Endodermal cell (in vitro differentiated cells): Measurements from ENCODE around the gene RHD. TPM values are rescaled to one million over a fixed set of nuclear protein-coding genes. Genes with fewer than 3 reads are reported as not detected.
A peak's percentile ranks its signal among the peaks of the same experiment; 100 is the strongest.
"Not testable (repeated sequence)": the region's sequence is repeated elsewhere in the genome, so short reads cannot be mapped to it uniquely, and the experiment has no call there.

Source experiments
- DNase-seq: peaks from one replicate; pipeline ENCODE4 v3.0.0-alpha.2; 2017
- H3K27ac ChIP-seq: 2 replicates; pipeline ENCODE4 v1.5.1; 2013; ENCODE audit warnings: mild to moderate bottlenecking, low read depth, low read length, moderate library complexity
- H3K27me3 ChIP-seq: 2 replicates; pipeline ENCODE4 v1.6.1; 2013; ENCODE audit warnings: mild to moderate bottlenecking, low read length, moderate library complexity; ENCODE audit not compliant: insufficient read depth, control insufficient read depth, poor library complexity, severe bottlenecking
- H3K36me3 ChIP-seq: 2 replicates; pipeline ENCODE4 v1.7.0; 2013; ENCODE audit warnings: mild to moderate bottlenecking, low read length, moderate library complexity; ENCODE audit not compliant: control insufficient read depth, insufficient read depth
- H3K4me1 ChIP-seq: one replicate; pipeline ENCODE4 v1.7.0; 2013; ENCODE audit warnings: low read length; ENCODE audit not compliant: control insufficient read depth, insufficient read depth
- H3K4me3 ChIP-seq: 2 replicates; pipeline ENCODE4 v1.5.1; 2013; ENCODE audit warnings: mild to moderate bottlenecking, low read length, moderate library complexity
- H3K9ac ChIP-seq: 2 replicates; pipeline ENCODE4 v1.6.1; 2013; ENCODE audit warnings: mild to moderate bottlenecking, low read length, moderate library complexity; ENCODE audit not compliant: poor library complexity, severe bottlenecking; ENCODE audit errors: extremely low read depth
- H3K9me3 ChIP-seq: 2 replicates; pipeline ENCODE4 v1.6.1; 2013; ENCODE audit warnings: mild to moderate bottlenecking, low read length, moderate library complexity; ENCODE audit not compliant: control insufficient read depth
- H3K27ac Mint-ChIP-seq: 2 replicates; pipeline ENCODE4 v1.8.0; 2020; ENCODE audit warnings: mixed read lengths
- H3K27me3 Mint-ChIP-seq: 2 replicates; pipeline ENCODE4 v1.8.0; 2021; ENCODE audit warnings: mild to moderate bottlenecking, mixed read lengths; ENCODE audit not compliant: insufficient read depth
- H3K36me3 Mint-ChIP-seq: 2 replicates; pipeline ENCODE4 v1.8.0; 2020; ENCODE audit warnings: low read depth, mixed read lengths
- H3K4me1 Mint-ChIP-seq: 2 replicates; pipeline ENCODE4 v1.8.0; 2020; ENCODE audit warnings: mixed read lengths
- H3K4me3 Mint-ChIP-seq: 2 replicates; pipeline ENCODE4 v1.8.0; 2020; ENCODE audit warnings: mild to moderate bottlenecking, moderate library complexity, mixed read lengths
- H3K9me3 Mint-ChIP-seq: 2 replicates; pipeline ENCODE4 v1.8.0; 2020; ENCODE audit warnings: mild to moderate bottlenecking, mixed read lengths
- CTCF ChIP-seq: fragments of 200-600 bp; sonication (generic); conservative IDR thresholded peaks from 2 replicates; pipeline ENCODE4 v1.5.0; 2021; ENCODE audit warnings: antibody characterized with exemption, mild to moderate bottlenecking
- WGBS, 2 experiments: methylation state at CpG; one replicate each; pipeline versions ENCODE4 v1.1.5 to v1.1.7; 2013; ENCODE audit warnings: missing lambda C conversion rate in 2 of 2, mixed read lengths in 1 of 2; ENCODE audit not compliant: insufficient coverage in 1 of 2, insufficient read length in 1 of 2; 5-methylcytosine and 5-hydroxymethylcytosine counted together
- total RNA-seq, 2 donors: library from RNA; stranded (reverse); fragmentation: NEBNext Ultra II Directional in 1 of 2; extraction: Animal tissue kit (Norgen Biotek cat#: 25700) in 1 of 2; gene quantifications; 2 replicates in 1 of 2; 3 replicates in 1 of 2; pipeline ENCODE4 v1.2.1, GENCODE V29; 2021

Gene RHD
- total RNA-seq, 2 donors from 2014 or later = not detected

GRCh38 chr1:25232027-25232865 is 40.1 kb upstream of the RHD start, which contains the start of gene SYF2:
TSS of gene SYF2 (minus strand) at chr1:25232502. CDS start at chr1:25232467, 35 bp downstream.
- peak within 1 kb of the TSS; percentile 83 for H3K9ac ChIP-seq

GRCh38 chr1:25232866-25233784 is 39.2 kb upstream of the RHD start:
- Histone ChIP-seq H3K27ac (peak overlapping the region; percentile 79), H3K36me3 (peaks cover 22% of the 10 kb centered on the region), H3K4me3 (peak overlapping the region; percentile 84), H3K9me3 (no peaks in the 10 kb centered on the region), H3K4me1 (no peaks in the 10 kb centered on the region), H3K9ac (peak overlapping the region; percentile 83), H3K27me3 (no peaks in the 10 kb centered on the region)
- no peak overlapping the region for H3K4me3 Mint-ChIP-seq
- H3K4me1 Mint-ChIP-seq = peaks cover 12% of the 10 kb centered on the region
- DNase-seq = peak; percentile 93
- TF ChIP-seq CTCF = no peak
- peaks cover 27% of the 10 kb centered on the region for H3K36me3 Mint-ChIP-seq
- H3K27me3 Mint-ChIP-seq = no peaks in the 10 kb centered on the region
- 0 to 23% methylated on average over 10 to 13 of the region's 13 CpGs for WGBS, 2 experiments
- H3K27ac Mint-ChIP-seq = no peak overlapping the region
- H3K9me3 Mint-ChIP-seq = no peaks in the 10 kb centered on the region

More at GRCh38 chr1:25232027-25232865, 40.1 kb upstream of the RHD start, which contains the start of gene SYF2:
- H3K4me1 ChIP-seq = no peaks in the 10 kb centered on the region
- H3K4me1 Mint-ChIP-seq = peaks cover 12% of the 10 kb centered on the region
- H3K36me3 Mint-ChIP-seq = peaks cover 33% of the 10 kb centered on the region
- DNase-seq = peak; percentile 96
- no peak within 1 kb of the TSS for H3K4me3 Mint-ChIP-seq
- H3K27ac ChIP-seq = peak within 1 kb of the TSS; percentile 79
- no peak within 1 kb of the TSS for H3K27ac Mint-ChIP-seq
- no peaks in the 10 kb centered on the region for H3K9me3 ChIP-seq
- TF ChIP-seq CTCF = no peak
- no peaks in the 10 kb centered on the region for H3K9me3 Mint-ChIP-seq
- peaks cover 31% of the 10 kb centered on the region for H3K36me3 ChIP-seq
- H3K4me3 ChIP-seq = peak within 1 kb of the TSS; percentile 84
- WGBS, 2 experiments = 0% methylated on average over 27 to 54 of the region's 54 CpGs
- H3K27me3 Mint-ChIP-seq = no peaks in the 10 kb centered on the region
- no peaks in the 10 kb centered on the region for H3K27me3 ChIP-seq

GRCh38 chr1:25235411-25235810 is 36.9 kb upstream of the RHD start:
- Mint-ChIP-seq H3K4me1 (peaks cover 20% of the 10 kb centered on the region), H3K36me3 (peaks cover 20% of the 10 kb centered on the region)
- not testable (repeated sequence) for DNase-seq, H3K4me1 ChIP-seq, H3K4me3 Mint-ChIP-seq, H3K27me3 ChIP-seq, H3K9me3 Mint-ChIP-seq, H3K27ac Mint-ChIP-seq, H3K4me3 ChIP-seq, H3K9ac ChIP-seq, H3K9me3 ChIP-seq, H3K27me3 Mint-ChIP-seq, H3K27ac ChIP-seq
- 93 to 97% methylated on average over 8 to 10 of the region's 10 CpGs for WGBS, 2 experiments
- H3K36me3 ChIP-seq = peaks cover 12% of the 10 kb centered on the region

- H3K9ac ChIP-seq, H3K27me3 ChIP-seq, H3K9me3 ChIP-seq, H3K27ac ChIP-seq, H3K27me3 Mint-ChIP-seq, H3K27ac Mint-ChIP-seq, H3K4me1 ChIP-seq, DNase-seq, H3K4me3 ChIP-seq, H3K9me3 Mint-ChIP-seq, H3K4me3 Mint-ChIP-seq: not testable (repeated sequence)
- 94 to 97% methylated on average over 6 to 7 of the region's 7 CpGs for WGBS, 2 experiments
- Mint-ChIP-seq H3K4me1 (peaks cover 22% of the 10 kb centered on the region), H3K36me3 (peaks cover 18% of the 10 kb centered on the region)
- peaks cover 14% of the 10 kb centered on the region for H3K36me3 ChIP-seq
These were observed 36.0 kb upstream of the RHD start for GRCh38 chr1:25236261-25236660.
